HG03175 (cell line): Measurements from ENCODE around the gene WDR90.

Source experiments
- ATAC-seq: cut with Tn5 transposase; IDR thresholded peaks from one replicate; pipeline ENCODE4 v1.9.1; 2021; ENCODE audit warnings: mild to moderate bottlenecking, moderate library complexity; ENCODE audit not compliant: unreplicated experiment

The WDR90 gene

DNA sequence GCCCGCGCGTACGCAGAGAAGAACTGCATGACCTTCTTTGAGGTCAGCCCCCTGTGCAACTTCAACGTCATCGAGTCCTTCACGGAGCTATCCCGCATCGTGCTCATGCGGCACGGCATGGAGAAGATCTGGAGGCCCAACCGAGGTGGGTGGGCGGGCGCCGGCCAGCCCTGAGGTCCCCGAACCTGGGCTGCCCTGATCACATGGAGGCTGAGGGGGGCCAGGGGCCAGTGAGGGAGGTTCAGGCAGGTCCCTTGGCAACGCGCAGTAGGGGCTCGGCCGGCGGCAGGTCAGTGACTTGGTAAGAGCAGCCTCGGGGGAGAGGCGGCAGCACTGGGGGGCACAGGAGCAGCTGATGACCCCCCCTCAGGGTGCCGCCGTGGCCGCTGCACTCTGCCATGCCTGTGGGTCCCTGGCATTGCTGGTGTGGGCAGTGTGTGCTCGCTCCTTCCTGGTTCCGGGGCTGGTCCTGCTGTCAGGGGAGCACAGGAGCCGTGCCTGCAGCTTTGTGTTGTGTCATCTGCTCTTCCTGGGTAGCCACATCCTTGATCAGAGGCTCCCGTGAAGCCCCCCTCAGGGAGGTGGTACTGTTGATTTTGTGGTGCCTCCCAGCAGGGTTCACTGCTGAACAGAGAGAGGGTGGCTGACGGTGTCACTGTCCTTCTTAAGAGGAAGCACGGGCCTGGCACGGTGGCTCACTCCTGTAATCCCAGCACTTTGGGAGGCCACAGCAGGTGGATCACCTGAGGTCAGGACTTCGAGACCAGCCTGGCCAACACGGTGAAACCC is 23.0 kb upstream of the WDR90 start:
- no peak for ATAC-seq

DNA sequence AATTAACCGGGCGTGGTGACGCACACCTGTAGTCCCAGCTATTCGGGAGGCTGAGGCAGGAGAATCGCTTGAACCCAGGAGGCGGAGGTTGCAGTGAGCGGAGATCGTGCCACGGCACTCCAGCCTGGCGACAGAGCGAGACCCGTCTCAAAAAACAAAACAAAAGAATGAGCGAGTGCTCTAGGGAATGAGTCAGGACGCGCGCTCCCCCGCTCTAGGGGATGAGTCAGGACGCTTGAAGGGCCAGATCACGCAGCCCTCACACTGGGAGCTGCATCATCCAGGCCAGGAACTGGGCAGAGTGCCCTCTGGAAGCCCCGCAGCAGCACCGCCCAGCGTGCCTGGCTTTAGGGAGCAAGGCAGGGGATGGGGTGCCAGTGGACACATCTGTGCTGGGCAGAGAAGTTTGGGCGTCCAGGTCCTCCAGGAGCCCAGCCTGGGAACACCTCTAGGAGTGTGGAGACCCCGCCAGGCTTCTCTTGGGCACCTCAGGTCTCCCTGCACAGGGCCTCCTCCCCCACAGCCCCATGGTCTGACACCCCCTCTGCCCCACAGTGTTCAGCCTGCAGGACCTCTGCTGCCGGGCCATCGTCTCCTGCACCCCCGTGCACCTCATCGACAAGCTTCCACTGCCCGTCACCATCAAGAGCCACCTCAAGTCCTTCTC is 22.2 kb upstream of the WDR90 start:
- ATAC-seq = no peak

DNA sequence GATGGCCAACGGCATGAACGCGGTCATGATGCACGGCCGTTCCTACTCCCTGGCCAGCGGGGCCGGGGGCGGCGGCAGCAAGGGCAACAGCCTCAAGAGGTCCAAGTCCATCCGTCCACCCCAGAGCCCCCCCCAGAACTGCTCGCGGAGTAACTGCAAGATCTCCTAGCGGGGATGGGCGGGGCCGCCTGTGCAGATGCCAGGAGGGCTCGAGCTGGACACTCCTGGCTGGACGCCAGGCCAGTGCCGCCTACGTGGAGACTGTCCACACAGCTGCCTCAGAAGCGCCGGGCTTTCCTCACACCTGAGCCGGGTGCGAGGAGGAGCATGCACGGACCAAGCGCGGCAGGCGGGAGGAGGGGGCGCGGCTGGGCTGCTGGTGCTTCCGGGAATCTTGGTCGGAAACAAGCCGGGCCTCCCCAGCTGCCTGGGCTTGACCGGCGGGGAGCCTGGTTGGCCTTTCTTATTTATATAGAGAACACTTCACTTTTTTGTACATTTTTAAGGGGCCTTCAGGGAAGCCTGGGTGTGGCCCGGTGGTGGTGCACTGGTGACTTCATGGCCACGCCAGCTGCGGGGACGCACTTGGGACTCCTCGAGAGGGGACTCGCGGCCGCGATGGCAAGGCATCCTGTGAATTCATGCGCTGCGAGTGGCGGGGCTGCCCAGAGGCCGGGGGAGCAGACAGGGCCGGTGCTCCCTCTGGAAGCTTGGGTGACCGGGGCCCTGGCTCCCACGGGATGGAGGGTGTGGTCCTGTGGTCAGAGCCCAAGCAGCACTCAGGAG is 21.5 kb upstream of the WDR90 start:
- ATAC-seq = no peak

DNA sequence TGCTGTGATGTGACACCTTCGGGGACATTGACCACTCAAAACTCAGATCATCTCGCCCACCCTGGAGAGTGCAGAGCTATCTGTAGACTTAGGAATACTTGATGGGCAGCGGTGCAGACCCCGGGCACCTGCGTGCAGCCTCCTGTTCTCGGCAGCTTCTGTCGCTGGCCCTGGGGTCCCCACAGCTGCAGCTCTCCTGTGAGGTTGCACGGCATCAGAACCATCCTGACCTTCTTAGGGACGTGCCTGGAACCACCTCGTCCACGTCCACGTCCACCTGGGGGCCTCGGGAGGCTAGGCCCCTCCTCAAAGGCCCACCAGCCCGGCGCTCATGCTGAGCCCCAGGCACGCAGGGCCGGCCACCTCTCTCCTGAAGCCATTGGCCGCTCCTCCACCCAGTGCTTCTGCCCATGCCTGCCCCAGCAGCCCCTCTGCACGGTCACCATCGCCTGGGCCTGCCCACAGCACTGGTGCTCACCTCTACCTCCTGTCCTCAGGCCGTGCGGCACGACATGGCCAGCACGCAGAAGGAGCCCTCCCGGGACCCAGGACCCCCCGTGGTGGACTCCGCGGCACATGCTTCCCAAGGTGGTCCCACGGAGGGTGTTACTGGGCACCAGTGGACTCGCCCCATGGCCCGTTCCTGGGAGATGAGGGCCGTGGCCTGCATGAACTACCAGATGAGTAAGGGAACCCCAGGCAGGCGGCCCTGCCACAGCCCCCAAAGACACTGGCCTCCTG is 20.7 kb upstream of the WDR90 start:
- ATAC-seq = no peak

DNA sequence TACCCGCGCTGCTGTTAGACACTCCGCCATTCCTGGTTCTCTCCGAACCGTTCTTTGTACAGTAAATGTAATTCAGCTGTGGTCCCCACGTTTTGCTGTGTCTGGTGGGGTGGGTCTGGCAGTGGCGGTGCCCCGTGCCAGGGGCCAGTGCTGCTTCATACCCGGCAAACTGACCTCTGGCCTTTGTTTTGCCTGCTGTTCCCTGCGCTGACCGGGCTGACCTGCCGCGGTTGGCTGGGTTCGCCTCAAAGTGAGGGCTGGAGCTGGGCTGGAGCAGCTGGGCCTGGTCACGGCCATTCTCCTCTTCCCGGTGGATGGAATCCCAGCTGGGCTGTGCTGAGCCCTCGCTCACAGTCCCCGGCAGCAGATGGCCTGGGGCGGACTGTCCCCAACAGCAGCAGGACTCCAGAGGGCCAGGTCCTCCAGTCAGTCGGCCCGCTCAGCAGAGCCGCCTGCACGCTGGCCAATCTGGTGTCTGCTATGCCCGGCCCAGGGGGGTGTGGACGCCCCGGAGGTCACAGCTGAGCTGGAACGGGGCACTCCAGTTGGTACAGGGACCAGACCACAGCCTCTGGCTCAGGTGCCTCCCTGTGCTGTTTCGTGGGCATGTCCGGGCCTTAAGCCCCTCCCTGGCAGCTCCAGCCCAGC is 19.9 kb upstream of the WDR90 start:
- ATAC-seq = no peak

DNA sequence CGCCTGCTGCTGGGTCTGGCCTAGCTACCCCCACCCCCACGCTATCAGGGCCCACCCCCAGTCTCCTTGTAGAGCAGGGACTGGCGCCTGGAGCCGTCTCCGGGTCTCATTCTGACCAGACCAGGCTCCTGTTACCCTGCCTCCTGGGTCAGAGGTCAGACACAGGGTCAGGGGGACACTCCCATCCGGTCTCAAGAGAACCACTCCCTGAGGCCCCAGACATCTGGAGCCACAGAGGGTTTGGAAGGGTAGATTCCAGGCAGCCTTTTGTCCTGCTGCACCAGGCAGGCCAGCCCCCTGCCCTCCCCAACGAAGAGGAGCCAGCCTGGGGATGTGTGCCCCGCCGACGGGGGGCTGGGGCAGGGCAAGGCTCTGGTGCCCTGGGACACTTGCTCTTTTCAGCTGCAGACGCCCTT is 19.3 kb upstream of the WDR90 start:
- ATAC-seq = no peak

DNA sequence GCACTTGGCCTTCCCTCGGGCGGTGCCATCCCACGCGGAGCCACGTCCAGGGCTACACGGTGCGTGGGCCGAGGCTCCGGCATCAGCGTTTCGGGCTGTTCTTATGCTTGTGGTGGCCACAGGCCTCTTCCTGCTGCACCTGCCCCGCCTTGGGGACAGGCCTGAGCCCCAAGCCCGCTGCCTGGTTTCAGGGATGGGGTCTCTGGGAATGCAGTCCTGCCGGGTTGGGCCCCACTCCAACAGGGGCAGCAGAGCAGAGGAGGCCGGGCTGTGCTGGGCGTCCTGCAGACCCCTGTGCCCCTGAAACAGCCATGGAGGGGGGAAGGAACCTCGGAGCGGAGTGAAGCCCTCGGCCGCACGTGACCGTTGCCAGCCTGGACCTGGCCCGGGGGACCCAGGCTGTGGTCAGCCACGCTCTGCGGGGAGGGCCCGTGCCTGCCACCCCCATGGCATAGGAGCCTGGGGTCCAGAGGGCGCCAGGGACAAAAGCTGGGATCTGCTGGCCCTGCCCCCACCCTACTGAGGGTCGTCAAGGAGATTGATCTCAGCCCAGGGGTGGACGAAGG is 18.8 kb upstream of the WDR90 start:
- ATAC-seq = no peak

DNA sequence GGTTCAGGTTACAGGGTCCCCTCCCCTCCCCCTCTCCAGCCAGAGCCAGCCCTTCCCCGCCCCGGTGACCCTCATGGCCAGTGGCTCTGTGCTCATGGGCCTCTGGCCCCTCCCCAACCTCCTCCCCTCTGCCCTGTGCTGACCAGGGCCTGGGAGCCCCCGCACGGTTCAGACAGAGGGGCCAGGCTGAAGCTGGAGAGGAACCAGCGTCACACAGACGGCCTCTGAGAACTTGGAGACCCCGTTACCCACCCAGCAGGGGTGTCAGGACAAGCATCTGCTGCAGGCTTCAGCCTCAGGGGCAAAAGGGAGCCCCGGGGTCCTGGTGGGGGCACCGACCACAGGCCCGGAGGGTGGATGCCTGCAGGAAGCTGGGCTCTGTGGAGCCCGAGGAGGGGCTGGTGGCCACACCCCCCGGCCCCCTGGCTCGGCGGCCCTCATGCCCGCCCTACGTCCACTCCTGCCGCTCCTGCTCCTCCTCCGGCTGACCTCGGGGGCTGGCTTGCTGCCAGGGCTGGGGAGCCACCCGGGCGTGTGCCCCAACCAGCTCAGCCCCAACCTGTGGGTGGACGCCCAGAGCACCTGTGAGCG is 18.3 kb upstream of the WDR90 start, which contains the start of gene WFIKKN1:
Gene WFIKKN1 (plus strand): TSS at position 171 of the 591 bp plus-strand sequence. CDS start 269 bp downstream, at position 440.
- no peak for ATAC-seq

DNA sequence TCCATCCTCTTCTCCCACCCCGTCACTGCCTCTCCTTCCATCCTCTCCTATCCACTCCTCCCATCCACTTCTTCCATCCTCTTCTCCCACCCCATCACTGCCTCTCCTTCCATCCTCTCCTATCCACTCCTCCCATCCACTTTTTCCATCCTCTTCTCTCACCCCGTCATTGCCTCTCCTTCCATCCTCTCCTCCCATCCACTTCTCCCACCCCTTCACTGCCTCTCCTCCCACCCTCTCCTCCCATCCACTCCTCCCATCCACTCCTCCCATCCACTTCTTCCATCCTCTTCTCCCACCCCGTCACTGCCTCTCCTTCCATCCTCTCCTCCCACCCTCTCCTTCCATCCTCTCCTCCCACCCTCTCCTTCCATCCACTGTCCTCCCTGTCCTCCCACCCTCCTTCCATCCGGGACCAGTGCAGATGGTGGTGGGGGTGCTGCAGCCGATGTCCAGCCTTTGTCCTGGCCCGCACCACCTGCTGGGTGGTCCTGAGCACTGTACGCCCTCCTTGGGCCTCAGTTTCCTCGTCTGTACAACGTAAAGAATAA is 17.3 kb upstream of the WDR90 start:
- ATAC-seq = no peak

DNA sequence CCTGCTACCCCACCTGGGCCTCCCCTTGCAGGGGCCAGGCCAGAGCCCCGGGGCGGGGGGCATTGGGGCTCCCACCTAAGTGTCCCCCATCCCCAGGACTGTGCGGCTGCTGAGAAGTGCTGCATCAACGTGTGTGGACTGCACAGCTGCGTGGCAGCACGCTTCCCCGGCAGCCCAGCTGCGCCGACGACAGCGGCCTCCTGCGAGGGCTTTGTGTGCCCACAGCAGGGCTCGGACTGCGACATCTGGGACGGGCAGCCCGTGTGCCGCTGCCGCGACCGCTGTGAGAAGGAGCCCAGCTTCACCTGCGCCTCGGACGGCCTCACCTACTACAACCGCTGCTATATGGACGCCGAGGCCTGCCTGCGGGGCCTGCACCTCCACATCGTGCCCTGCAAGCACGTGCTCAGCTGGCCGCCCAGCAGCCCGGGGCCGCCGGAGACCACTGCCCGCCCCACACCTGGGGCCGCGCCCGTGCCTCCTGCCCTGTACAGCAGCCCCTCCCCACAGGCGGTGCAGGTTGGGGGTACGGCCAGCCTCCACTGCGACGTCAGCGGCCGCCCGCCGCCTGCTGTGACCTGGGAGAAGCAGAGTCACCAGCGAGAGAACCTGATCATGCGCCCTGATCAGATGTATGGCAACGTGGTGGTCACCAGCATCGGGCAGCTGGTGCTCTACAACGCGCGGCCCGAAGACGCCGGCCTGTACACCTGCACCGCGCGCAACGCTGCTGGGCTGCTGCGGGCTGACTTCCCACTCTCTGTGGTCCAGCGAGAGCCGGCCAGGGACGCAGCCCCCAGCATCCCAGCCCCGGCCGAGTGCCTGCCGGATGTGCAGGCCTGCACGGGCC is 16.5 kb upstream of the WDR90 start:
- ATAC-seq = no peak

DNA sequence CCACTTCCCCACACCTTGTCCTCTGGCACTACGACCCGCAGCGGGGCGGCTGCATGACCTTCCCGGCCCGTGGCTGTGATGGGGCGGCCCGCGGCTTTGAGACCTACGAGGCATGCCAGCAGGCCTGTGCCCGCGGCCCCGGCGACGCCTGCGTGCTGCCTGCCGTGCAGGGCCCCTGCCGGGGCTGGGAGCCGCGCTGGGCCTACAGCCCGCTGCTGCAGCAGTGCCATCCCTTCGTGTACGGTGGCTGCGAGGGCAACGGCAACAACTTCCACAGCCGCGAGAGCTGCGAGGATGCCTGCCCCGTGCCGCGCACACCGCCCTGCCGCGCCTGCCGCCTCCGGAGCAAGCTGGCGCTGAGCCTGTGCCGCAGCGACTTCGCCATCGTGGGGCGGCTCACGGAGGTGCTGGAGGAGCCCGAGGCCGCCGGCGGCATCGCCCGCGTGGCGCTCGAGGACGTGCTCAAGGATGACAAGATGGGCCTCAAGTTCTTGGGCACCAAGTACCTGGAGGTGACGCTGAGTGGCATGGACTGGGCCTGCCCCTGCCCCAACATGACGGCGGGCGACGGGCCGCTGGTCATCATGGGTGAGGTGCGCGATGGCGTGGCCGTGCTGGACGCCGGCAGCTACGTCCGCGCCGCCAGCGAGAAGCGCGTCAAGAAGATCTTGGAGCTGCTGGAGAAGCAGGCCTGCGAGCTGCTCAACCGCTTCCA is 15.7 kb upstream of the WDR90 start:
- ATAC-seq = no peak

DNA sequence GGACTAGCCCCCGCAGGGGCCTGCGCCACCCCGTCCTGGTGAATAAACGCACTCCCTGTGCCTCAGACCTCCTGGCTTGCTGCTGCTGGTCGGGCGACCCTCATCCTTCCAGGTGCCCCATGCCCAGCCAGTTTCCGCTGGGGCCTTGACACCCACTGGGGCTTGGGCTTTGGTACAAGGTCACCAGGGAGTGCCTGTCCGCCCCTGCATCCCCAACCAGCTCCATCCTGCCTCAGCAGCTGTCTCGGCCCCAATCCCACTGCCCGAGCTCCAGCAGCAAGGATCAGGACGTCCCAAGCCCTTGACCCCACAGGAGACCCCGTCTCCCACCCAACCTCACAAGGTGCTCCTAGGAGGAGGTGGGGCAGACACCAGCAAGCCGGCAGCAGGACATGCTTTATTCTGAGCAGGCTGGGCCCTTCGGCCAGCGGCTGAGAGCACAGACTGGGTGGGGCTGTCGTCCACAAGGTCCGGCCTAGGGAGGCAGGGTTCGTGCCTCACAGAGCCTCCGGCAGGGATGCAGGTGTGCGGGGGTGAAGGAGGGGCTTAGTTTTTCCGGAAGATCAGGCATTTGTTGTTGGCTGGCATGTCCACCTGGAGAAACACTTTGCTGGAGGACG is 15.0 kb upstream of the WDR90 start:
- no peak for ATAC-seq

DNA sequence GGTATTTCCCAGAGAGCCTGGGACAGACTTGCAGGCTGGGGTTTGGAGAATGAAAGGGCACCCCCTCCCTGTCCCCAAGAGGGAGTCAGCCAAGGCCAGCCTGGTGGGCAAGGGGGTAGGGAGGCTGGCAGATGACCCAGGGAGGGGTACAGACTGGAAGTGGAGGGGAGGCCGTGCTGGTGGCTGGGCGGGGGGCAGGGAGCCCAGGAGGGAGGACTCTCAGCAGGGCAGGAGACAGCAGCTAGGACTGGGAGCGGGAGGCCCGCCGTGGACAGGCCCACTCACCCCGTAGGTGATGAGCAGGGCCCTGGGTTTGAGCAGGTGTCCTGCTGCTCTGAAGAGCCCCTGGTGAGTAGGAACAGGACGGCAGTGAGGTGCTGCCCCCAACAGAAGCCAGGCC is 14.2 kb upstream of the WDR90 start:
- no peak for ATAC-seq

DNA sequence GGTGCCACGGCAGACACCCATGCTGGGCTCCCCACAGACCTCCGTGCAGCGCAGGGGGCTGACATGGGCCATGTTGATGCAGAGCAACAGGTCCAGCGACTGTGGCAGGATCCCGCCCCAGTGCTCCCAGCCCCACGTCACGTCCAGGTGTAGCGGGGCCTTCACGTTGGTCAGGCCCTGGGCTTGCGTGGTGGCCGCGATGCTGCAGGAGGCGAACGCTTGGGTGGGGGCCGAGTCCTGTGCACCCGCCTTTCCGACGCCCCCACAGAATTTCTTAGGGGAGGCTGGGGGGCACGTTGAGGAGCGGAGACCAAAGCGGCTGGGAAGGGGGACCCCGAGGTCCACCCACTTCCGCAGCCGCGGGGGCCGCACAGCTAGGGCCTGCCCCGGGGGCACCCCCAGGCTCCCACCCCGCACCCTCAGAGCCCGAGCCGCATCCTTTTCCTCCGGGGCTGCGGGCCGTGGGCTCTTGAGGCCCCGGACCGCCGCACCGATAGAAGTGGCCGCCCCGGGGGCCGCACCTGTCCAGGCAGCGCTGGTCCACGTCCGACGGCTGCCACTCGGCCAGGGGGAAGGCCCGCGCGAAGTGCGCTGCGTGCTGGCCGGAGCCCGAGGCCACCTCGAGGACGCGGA is 13.5 kb upstream of the WDR90 start:
- no peak for ATAC-seq

DNA sequence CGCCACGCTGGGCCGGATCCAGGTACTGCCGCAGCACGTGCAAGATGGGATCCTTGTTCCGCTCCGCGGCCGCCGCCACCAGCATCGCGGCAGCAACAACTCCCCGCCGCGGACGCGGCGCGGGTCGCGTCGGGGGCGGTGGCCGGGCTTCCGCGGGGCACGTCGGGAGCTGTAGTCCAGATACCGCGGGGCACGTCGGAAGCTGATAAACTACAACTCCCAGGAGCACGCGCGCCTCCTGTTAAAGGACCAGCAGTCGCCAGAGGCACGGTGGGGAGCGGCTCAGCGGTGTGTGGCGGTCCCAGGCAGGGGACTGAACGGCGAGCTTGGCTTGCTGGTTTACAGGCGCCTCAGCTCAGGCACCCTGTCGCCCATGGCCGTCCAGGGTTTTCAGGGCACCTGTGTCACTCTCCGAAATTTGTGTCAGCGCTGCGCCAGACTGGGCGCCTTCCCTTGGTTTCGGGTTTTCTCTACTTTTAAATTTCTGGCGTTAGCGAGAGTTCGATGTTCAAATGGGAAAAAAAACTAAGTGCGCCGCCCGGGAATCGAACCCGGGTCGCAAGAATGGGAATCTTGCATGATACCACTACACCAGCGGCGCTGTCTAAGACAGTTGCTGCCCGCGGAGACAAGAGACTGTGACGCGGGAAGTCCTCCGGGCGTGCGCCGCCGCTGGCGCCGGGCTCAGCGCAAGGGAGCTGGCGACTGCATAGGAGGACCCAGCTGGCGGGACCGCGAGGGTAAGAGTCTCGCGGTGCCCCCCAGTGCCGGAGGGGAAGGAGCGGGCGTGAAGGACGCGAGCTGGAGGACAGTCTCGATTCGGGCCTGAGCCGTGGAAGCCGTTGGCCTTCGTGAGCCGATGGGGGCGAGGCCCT is 12.7 kb upstream of the WDR90 start, which contains the start of gene METTL26:
Gene METTL26 (minus strand): TSS at position 100 of the 875 bp plus-strand sequence. CDS start 15 bp downstream, at position 85.
- ATAC-seq = peak; percentile 81
